ENCODE measurements around the gene GDPD1.
"Not testable (repeated sequence)": the region's sequence is repeated elsewhere in the genome, so short reads cannot be mapped to it uniquely, and the experiment has no call there.

DNA sequence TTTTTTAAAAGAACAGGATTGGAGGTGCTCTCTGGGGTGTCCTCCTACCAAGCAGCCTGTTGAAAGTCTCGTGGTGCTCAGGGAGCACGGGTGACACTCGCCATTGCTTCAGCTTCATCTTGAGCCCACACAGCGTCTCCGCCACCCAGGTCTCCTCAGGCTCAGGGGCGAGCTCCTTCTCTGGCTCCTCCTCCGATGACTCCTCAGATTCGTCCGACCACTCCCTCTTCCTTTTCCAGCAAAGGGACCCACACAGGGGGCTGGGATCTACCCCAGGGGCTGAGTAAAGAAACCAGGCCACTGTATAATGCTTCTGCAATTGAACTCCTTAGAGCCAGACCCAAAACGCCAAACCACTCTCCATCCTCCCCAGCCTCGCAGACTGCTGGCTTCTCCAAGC lies 40.7 kb upstream of the GDPD1 start:
- TF ChIP-seq, protein P1, sequence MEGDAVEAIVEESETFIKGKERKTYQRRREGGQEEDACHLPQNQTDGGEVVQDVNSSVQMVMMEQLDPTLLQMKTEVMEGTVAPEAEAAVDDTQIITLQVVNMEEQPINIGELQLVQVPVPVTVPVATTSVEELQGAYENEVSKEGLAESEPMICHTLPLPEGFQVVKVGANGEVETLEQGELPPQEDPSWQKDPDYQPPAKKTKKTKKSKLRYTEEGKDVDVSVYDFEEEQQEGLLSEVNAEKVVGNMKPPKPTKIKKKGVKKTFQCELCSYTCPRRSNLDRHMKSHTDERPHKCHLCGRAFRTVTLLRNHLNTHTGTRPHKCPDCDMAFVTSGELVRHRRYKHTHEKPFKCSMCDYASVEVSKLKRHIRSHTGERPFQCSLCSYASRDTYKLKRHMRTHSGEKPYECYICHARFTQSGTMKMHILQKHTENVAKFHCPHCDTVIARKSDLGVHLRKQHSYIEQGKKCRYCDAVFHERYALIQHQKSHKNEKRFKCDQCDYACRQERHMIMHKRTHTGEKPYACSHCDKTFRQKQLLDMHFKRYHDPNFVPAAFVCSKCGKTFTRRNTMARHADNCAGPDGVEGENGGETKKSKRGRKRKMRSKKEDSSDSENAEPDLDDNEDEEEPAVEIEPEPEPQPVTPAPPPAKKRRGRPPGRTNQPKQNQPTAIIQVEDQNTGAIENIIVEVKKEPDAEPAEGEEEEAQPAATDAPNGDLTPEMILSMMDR (IDR thresholded peaks at IDR 0.05; ENCODE audit: low read length), result not testable (repeated sequence)
- TF ChIP-seq EZH2 (optimal IDR thresholded peaks at IDR 0.05; ENCODE audit: low read depth, low read length), result not testable (repeated sequence)

Measured in MM.1S (cell line).